GM21390 (cell line): ENCODE measurements around the gene SLC35B2.

Source experiments
- ATAC-seq: cut with Tn5 transposase; IDR thresholded peaks from one replicate; pipeline ENCODE4 v1.9.1; 2021; ENCODE audit not compliant: unreplicated experiment

SLC35B2 gene

DNA sequence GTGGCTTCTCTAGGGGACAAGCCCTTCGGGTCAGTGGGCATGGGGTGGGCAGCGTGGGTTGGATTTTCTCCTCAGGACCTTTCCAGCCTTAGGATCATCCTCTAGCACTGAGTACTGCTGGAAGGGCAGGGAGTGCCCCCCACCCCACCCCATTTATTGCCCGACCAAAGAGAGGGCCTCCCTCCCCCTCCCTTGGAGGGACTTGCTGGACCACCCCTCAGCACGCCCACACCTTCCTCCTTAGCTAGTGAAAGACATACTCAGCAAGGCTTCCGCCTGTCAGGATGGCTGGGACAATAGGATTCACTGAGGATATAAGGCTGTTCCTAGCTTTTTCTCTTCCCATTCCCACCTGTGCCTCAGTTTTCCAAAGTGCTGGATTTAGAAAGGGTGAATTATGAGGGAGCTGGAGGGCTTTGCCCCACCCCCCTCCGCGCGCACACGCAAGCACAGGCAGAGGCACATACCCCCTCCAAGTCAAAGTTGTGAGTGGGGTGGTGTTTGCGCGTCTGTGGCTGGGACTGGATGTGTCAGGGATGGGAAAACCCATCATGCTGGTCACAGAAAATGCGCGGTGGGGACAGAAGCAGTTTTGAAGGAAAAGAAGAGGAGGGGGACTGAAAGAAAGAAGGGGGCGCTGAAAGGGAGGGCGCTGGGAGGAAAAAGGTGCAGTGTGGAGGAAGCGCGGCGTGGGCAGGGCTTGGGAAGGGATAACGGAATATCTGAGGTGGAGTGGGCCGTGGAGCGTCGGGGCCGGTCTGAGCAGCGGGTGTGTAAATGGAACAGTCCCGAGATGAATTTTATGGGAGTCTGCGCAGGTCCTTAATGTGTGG, 34.6 kb downstream of the SLC35B2 start:
- no peak for ATAC-seq

GRCh38 chr6:44221961-44222335, 35.4 kb downstream of the SLC35B2 start:
- ATAC-seq, result no peak

- ATAC-seq, result peak; percentile 41
These were observed 35.9 kb downstream of the SLC35B2 start for GRCh38 chr6:44221291-44221960.

DNA sequence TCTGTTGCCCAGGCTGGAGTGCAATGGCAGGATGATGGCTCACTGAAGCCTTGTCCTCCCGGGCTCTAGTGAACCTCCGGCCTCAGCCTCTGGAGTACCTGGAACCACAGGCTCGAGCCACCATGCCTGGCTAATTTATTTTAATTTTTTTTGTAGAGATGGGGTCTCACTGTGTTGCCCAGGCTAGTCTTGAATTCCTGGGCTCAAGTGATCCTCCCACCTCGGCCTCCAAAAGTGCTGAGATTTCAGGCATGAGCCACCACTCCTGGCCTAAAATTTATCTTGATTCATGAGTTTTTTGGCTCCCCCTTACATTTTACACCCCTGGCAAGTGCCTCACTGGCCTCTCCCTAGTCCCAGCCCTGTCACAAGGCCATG, 36.4 kb downstream of the SLC35B2 start:
- no peak for ATAC-seq

DNA sequence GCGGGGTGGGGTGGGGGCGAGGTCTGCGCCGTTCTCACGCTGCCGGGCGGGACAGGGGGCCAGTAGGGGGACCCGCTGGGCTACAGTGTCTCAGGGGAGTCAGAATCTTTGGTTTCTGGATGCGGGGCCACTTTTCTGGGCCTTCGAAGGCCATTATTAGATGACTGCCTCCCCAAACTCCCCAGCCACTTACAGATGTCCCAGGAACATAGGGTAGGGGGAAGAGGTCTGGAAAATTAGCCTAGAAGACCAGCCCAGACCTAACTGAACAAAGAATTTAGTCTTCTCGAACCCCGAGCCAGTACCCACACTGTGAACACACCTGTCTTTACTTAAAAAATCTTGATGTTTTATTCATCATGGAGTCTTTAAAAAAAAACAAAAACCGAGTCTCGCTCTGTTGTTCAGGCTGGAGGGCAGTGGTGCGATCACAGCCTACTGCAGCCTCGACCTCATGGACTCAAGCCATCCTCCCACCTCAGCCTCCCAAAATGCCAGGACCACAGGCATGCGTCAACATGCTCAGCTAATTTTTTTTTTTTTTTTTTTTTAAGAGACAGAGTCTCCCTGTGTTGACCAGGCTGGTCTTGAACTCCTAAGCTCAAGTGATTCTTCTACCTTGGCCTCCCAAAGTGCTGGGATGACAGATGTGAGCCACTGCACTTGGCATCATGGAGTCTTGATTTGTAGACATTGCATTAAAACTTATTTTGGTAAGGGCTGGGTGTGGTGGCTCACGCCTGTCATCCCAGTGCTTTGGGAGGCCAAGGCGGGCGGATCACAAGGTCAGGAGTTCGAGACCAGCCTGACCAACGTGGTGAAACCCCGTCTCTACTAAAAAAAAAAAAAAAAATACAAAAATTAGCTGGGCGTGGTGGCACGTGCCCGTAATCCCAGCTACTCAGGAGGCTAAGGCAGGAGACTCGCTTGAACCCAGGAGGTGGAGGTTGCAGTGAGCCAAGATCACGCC, 37.2 kb downstream of the SLC35B2 start:
- ATAC-seq, result no peak

GRCh38 chr6:44219053-44219814, 38.1 kb downstream of the SLC35B2 start:
- peak; percentile 49 for ATAC-seq

GRCh38 chr6:44217332-44218143, 39.8 kb downstream of the SLC35B2 start:
- ATAC-seq, result no peak

GRCh38 chr6:44216677-44217331, 40.5 kb downstream of the SLC35B2 start, which contains the start of gene MYMX:
Gene MYMX (plus strand): TSS chr6:44216926. CDS start chr6:44217472, 546 bp downstream.
- no peak for ATAC-seq

GRCh38 chr6:44214307-44214706, 43.0 kb downstream of the SLC35B2 start:
- ATAC-seq, result no peak

DNA sequence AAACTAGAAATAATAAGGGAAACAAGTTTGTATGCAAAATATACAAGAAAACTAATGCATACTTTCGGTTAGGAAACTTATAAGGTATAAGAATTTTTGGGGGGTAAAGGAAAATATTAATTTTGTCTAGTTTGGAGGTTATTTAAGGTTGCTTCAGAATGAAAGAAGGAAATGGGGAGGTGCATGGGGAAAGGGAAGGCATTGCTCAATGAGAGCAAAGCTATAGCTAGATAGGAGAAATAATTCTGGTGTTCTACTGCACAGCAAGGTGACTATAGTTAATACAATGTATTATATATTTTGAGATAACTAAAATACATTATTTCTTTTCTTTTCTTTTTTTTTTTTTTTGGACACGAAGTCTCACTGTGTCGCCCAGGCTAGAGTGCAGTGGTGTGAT, 46.0 kb downstream of the SLC35B2 start:
- ATAC-seq, result no peak

GRCh38 chr6:44207966-44208365, 49.4 kb downstream of the SLC35B2 start:
- no peak for ATAC-seq
